Ammon's horn (tissue), 1 donor: Measurements from ENCODE around the gene CAMP.
"Not testable (repeated sequence)": the region's sequence is repeated elsewhere in the genome, so short reads cannot be mapped to it uniquely, and the experiment has no call there.

ENCODE experiments used
- DNase-seq: peaks from one replicate; pipeline ENCODE4 v3.0.0-alpha.2; 2016; ENCODE audit warnings: low spot score

CAMP gene, protein sequence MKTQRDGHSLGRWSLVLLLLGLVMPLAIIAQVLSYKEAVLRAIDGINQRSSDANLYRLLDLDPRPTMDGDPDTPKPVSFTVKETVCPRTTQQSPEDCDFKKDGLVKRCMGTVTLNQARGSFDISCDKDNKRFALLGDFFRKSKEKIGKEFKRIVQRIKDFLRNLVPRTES

GRCh38 chr3:48222616-48223513 is at the start of gene CAMP:
CAMP (plus strand) TSS chr3:48223495; CDS start chr3:48223512, 17 bp downstream.
- DNase-seq, result peak; percentile 70

DNA sequence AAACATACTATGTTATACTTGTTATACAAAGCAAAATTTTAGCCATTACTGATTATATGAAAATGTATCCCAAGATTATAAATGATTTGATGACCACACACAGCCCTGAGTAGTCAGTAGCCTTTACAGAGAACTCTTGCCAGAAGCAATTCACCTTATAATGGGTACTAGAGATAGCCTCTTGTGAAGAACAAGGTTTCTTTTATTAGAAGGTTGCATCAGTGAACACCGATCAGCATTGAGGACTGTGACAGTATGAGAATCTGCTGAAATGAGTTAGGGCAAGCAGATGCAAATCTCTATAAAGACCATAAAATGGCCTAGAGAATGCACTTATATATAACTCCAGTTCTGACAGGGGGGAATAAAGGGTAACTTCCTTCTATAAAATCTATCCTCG is 45.2 kb upstream of the CAMP start:
- no peak for DNase-seq

- no peak for DNase-seq
Measured at GRCh38 chr3:48180021-48180420, 43.3 kb upstream of the CAMP start.

GRCh38 chr3:48180531-48181253 is 42.6 kb upstream of the CAMP start:
- DNase-seq, result no peak

DNA sequence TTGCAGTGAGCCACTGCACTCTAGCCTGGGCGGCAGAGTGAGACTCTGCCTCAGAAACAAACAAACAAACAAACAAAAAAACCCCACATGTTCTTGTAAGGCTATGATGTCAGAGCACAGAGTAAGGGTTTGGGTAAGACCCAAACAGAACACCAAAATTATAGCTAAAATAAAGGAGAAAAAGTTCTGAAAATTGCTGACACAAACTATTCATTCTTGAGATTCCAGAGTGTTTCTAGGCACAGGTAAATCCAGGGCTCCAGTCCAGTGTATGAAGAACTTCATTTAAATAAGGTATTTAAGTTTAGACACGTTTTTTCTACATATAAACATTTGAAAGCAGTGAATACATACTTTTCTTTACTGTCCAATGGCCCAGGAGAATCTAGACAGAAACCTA is 39.0 kb upstream of the CAMP start:
- no peak for DNase-seq

DNA sequence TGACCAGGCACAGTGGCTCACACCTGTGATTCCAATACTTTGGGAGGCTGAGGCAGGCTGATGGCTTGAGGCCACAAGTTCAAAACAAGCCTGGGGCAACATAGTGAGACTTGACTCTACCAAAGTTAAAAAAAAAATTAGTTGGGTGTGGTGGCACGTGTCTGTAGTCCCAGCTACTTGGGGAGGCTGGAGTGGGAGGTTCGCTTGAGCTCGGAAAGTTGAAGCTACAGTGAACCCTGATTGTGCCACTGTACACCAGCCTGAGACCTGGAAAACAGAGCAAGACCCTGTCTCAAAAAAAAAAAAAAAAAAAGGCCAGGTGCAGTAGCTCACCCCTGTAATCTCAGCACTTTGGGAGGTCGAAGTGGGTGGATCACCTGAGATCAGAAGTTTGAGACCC is 38.2 kb upstream of the CAMP start:
- DNase-seq, result no peak

DNA sequence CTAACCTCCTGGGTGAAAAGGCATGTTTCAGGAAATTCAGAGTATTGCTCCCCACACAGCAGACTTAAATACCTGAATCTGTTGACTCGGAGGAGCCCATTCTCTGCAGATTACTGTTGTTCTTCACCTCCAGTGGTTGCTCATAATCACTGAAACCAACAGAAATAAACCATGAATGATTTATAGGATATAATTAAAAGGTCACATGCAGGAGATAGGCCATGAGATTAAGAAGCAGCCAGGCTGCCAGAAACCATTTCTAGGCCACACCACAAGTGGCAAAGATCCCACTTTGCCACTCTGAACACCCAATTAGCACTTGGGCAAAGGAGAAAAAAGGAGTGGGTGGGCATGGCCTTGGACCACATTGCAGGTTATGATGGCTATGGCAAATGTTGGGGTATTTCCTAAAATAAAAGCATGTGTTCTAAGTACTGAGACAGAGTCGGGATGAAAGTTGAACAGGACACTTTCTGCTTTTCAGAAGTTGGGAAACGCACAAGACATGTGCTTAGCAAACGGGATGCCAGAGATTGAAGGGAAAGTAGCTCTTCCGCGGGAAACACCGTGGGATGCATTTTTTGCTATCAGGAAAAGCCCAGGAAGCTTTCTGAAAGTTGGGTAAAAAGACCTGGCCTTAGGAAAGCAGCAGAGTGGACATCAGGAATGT is 36.5 kb upstream of the CAMP start:
- DNase-seq, result no peak

- DNase-seq, result no peak
Measured at GRCh38 chr3:48187301-48187578, 36.1 kb upstream of the CAMP start.

- DNase-seq, result no peak
Measured at GRCh38 chr3:48187579-48188265, 35.6 kb upstream of the CAMP start.

DNA sequence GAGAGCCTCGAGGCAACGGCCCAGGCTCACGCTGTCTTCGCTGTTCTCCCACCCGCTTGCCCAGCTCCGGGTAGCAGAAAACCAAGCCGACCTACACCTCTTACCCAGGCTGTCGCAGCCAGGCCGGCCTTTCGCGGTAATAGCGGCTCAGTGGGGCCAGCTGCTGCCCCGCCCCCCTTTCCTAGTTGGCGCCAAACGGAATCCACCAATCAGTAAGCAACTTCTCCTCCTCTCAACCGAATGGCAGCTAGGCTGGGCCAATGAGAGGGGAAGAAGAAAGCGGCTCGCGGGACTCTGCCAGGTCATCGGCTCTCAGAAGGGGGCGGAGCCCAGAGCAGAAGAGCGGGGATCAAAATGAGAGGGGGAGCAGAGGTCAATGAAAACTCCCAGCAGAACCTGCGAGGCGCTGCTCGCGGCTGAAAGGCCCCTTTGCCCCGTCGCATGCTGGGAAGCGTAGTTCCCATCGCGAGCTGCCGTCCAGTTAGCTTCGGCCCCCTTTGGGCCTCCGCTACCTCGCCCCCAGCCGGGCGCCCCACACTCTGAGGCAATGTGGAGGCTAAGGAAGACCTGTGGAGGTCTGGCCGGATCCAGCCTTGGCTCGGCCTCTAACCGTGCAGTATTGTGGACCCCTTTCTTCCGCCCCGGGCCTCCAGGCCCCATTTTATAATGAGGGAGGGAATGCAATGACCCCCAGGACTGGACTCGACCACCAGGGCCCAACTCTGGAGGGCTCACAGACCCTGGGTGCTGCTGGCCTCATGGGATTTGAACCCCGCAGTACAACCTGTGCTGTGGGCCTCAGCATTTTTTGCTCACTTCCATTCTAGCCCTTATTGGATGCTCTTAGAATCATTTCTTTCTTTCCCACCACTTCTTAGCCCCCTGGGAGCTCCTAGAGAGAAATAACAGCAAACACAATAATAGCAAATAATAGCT is 34.8 kb upstream of the CAMP start, which contains the start of gene CDC25A:
Gene CDC25A, minus strand, starts transcription at position 152 of the 936 bp plus-strand sequence. CDS start 470 bp downstream, outside the sequence.
- DNase-seq, result peak; percentile 98

DNA sequence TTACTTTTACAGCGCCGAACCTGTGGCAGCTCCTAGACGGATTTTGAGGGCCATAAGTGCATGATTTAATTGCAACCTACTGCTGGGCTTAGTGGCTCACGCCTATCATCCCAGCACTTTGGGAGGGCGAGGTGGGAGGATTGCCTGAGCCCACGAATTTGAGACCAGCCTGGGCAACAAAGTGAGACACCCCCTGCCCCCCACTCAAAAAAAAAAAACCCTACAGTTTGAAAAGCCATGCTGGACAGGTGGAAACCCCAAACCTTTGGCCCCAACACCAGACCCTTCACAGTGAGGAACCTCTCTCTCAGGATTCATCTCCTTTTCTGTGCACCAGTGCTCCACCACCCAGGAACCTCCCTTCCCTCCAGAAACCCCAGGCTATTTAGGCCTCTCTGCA is 34.0 kb upstream of the CAMP start:
- DNase-seq, result no peak

- DNase-seq, result no peak
Measured at GRCh38 chr3:48190911-48191310, 32.4 kb upstream of the CAMP start.

- peak; percentile 64 for DNase-seq
Measured at GRCh38 chr3:48194446-48195071, 28.7 kb upstream of the CAMP start.

- no peak for DNase-seq
Measured at GRCh38 chr3:48196611-48197010, 26.7 kb upstream of the CAMP start.

GRCh38 chr3:48199117-48199516 is 24.2 kb upstream of the CAMP start:
- DNase-seq, result no peak

- no peak for DNase-seq
Measured at GRCh38 chr3:48202632-48203031, 20.7 kb upstream of the CAMP start.

GRCh38 chr3:48208076-48208475 is 15.2 kb upstream of the CAMP start:
- no peak for DNase-seq

GRCh38 chr3:48209445-48209844 is 13.8 kb upstream of the CAMP start:
- no peak for DNase-seq

DNA sequence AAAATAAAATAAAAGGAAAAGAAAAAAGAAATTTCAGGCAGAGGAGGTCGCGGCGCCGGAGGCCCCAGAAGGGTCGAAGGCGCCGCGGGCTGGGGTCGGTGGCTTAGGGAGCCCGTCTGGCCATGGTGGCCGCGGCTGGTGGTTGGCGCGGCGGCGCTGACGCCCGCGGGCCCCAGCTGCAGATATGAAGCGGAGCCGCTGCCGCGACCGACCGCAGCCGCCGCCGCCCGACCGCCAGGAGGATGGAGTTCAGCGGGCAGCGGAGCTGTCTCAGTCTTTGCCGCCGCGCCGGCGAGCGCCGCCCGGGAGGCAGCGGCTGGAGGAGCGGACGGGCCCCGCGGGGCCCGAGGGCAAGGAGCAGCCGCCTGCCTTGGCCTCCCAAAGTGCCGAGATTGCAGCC is 12.8 kb upstream of the CAMP start:
- not testable (repeated sequence) for DNase-seq

DNA sequence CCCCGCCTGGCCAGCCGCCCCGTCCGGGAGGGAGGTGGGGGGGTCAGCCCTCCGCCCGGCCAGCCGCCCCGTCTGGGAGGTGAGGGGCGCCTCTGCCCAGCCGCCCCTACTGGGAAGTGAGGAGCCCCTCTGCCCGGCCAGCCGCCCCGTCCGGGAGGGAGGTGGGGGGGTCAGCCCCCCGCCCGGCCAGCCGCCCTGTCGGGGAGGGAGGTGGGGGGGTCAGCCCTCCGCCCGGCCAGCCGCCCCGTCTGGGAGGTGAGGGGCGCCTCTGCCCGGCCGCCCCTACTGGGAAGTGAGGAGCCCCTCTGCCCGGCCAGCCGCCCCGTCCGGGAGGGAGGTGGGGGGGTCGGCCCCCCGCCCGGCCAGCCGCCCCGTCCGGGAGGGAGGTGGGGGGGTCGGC is 11.5 kb upstream of the CAMP start:
- not testable (repeated sequence) for DNase-seq
